ENCODE data around the gene CDK11B.

The CDK11B gene

GRCh38 chr1:1628754-1629429 is 29.9 kb downstream of the CDK11B start:
- H3K27ac Mint-ChIP-seq: no peak overlapping the region
- peaks cover 5% of the 10 kb centered on the region for H3K27me3 Mint-ChIP-seq
- DNase-seq: peak; percentile 72
- peaks cover 2% of the 10 kb centered on the region for H3K36me3 Mint-ChIP-seq (ENCODE audit: low read depth)
- H3K4me3 Mint-ChIP-seq: peak overlapping the region; percentile 25
- H3K9me3 Mint-ChIP-seq: no peaks in the 10 kb centered on the region
- peaks cover 4% of the 10 kb centered on the region for H3K4me1 Mint-ChIP-seq (ENCODE audit: low read depth)

GRCh38 chr1:1627829-1628753 is 30.7 kb downstream of the CDK11B start:
- Mint-ChIP-seq H3K4me3 (peak overlapping the region; percentile 25), H3K4me1 (ENCODE audit: low read depth) (peaks cover 4% of the 10 kb centered on the region), H3K27me3 (peaks cover 5% of the 10 kb centered on the region), H3K36me3 (ENCODE audit: low read depth) (peaks cover 2% of the 10 kb centered on the region), H3K27ac (no peak overlapping the region), H3K9me3 (no peaks in the 10 kb centered on the region)
- DNase-seq: no peak

DNA sequence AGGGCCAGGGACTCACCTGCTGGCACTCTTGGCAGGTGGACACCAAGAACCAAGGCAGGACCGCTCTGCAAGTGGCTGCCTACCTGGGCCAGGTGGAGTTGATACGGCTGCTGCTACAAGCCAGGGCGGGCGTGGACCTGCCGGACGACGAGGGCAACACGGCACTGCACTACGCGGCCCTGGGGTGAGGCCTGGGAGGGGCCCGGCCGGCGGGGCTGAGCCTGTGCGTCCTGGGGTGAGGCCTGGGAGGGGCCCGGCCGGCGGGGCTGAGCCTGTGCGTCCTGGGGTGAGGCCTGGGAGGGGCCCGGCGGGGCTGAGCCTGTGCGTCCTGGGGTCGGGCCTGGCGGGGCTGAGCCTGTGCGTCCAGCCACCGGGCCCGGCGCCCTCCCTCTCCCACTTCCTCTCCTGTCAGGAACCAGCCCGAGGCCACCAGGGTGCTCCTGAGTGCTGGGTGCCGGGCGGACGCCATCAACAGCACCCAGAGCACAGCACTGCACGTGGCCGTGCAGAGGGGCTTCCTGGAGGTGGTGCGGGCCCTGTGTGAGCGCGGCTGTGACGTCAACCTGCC is 31.5 kb downstream of the CDK11B start:
- Mint-ChIP-seq H3K27me3 (peaks cover 5% of the 10 kb centered on the region), H3K9me3 (no peaks in the 10 kb centered on the region), H3K4me3 (no peak overlapping the region), H3K36me3 (ENCODE audit: low read depth) (peaks cover 2% of the 10 kb centered on the region), H3K4me1 (ENCODE audit: low read depth) (peaks cover 4% of the 10 kb centered on the region), H3K27ac (no peak overlapping the region)
- DNase-seq: no peak

GRCh38 chr1:1626207-1627141 is 32.3 kb downstream of the CDK11B start:
- peak; percentile 30 for DNase-seq
- Mint-ChIP-seq H3K9me3 (no peaks in the 10 kb centered on the region), H3K27ac (no peak overlapping the region), H3K27me3 (peaks cover 3% of the 10 kb centered on the region), H3K36me3 (ENCODE audit: low read depth) (peaks cover 2% of the 10 kb centered on the region), H3K4me1 (ENCODE audit: low read depth) (peaks cover 3% of the 10 kb centered on the region), H3K4me3 (no peak overlapping the region)

DNA sequence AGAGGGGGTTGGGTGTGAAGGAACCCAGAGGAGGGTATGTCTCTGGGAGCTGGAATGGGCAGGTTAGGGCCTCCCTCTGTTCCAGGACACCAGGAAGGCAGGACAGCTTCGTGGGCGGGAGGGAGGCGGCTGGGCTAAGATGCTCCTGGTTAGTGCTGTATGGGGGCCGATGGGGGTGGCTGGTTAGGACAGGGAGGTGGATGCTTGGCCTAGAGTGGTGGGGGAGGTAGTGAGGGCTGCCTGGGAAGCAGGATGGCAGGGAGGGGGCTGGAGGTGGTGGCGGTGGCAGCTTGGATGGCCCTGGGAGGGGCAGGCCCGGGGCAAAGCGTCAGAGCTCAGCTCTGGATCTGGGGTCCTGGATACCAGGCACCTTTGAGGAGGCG is 33.0 kb downstream of the CDK11B start:
- Mint-ChIP-seq H3K4me1 (ENCODE audit: low read depth) (peaks cover 3% of the 10 kb centered on the region), H3K9me3 (no peaks in the 10 kb centered on the region), H3K36me3 (ENCODE audit: low read depth) (peaks cover 2% of the 10 kb centered on the region), H3K4me3 (no peak overlapping the region), H3K27me3 (peaks cover 3% of the 10 kb centered on the region), H3K27ac (no peak overlapping the region)
- no peak for DNase-seq

DNA sequence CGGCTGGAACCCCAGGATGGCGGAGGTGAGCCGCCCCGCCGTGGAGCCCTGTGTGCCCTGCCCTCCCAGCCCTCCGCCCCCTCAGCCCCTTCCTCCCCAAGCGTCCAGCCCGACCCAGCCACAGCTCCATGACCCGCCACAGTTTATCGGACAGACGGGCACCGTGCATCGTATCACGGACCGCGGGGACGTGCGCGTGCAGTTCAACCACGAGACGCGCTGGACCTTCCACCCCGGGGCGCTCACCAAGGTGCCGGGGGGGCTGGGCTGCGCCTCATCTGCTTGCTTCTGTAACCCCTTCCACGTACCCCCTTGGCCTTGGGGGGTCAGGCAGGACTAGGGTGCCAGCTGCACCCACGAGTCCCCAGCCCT is 33.4 kb downstream of the CDK11B start:
- H3K4me3 Mint-ChIP-seq: no peak overlapping the region

DNA sequence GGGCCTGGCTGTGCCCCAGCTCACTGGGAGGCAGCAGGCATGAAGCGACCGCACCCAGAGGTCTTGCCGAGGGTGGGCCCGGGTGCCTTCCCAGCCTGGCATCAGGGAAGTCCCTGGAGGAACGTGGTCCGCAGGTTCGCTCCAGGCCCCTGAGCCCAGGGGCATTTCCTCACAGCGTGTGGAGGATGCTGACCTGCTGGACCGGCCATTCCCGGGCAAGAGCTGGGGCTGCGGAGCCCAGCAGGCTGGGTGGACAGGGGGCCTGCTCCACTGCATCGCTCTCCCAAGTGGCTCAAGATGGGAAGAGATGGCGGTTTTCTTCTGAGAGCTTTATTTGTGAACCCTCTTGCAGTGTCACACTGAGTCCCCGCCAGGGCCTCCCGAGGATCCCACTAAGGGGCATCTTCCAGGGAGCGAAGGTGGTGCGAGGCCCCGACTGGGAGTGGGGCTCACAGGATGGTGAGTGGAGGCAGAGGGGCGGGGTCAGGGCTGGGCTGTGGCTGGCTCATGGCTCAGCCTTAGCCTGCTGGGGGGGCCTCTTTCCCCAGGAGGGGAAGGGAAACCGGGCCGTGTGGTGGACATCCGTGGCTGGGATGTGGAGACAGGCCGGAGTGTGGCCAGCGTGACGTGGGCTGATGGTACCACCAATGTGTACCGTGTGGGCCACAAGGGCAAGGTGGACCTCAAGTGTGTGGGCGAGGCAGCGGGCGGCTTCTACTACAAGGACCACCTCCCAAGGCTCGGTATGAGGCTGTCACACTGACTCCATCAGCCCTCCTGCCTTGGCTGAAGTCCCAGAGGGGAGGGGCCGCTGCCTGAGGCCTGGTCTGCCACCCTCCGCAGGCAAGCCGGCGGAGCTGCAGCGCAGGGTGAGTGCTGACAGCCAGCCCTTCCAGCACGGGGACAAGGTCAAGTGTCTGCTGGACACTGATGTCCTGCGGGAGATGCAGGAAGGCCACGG is 34.1 kb downstream of the CDK11B start:
- no peak overlapping the region for H3K4me3 Mint-ChIP-seq
- no peaks in the 10 kb centered on the region for H3K27me3 Mint-ChIP-seq
- H3K4me1 Mint-ChIP-seq (ENCODE audit: low read depth): no peaks in the 10 kb centered on the region
- peak; percentile 34 for DNase-seq
- no peaks in the 10 kb centered on the region for H3K9me3 Mint-ChIP-seq
- H3K36me3 Mint-ChIP-seq (ENCODE audit: low read depth): no peaks in the 10 kb centered on the region
- H3K27ac Mint-ChIP-seq: peak overlapping the region; percentile 4

More for the DNA sequence above, 33.4 kb downstream of the CDK11B start:
- peaks cover 2% of the 10 kb centered on the region for H3K36me3 Mint-ChIP-seq (ENCODE audit: low read depth)
- peak; percentile 29 for DNase-seq
- no peak overlapping the region for H3K27ac Mint-ChIP-seq
- peaks cover 3% of the 10 kb centered on the region for H3K27me3 Mint-ChIP-seq
- peaks cover 2% of the 10 kb centered on the region for H3K4me1 Mint-ChIP-seq (ENCODE audit: low read depth)
- no peaks in the 10 kb centered on the region for H3K9me3 Mint-ChIP-seq

DNA sequence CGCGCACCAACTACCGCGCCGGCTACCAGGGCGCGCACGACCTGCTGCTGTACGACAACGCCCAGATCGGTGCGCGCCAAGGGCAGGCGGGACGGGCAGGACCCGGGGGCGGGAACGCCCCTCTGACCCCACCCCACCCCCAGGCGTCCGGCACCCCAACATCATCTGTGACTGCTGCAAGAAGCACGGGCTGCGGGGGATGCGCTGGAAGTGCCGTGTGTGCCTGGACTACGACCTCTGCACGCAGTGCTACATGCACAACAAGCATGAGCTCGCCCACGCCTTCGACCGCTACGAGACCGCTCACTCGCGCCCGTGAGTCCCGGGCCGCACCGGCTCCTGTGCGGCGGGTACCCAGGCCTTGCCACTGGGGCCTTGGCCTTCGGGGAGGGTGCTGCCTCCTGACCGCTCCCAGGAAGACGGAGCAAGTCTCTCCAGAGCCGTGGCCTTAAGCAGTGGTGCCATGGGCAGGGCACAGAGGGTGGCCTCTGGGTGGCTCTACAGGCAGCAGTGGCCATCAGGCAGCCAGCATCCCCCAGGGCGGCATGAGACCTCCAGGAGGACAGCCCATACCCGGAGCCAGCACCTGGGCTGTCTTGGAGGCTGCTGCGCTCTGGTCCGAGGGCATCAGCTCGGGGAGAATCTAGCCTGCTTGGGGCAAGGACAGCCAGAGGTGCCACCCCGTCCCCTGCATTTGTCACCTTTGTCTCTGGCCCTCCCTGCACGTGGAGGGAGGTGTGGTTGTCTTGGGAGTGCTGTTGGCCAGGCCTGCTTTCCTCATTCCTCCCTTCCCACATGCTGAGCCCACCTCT is 35.0 kb downstream of the CDK11B start:
- Mint-ChIP-seq H3K36me3 (ENCODE audit: low read depth) (peaks cover under 1% of the 10 kb centered on the region), H3K9me3 (no peaks in the 10 kb centered on the region), H3K27me3 (no peaks in the 10 kb centered on the region), H3K27ac (peak overlapping the region; percentile 4), H3K4me3 (no peak overlapping the region), H3K4me1 (ENCODE audit: low read depth) (no peaks in the 10 kb centered on the region)
- DNase-seq: peak; percentile 28

GRCh38 chr1:1623181-1623630 is 35.6 kb downstream of the CDK11B start:
- Mint-ChIP-seq H3K4me1 (ENCODE audit: low read depth) (no peaks in the 10 kb centered on the region), H3K27me3 (no peaks in the 10 kb centered on the region), H3K27ac (no peak overlapping the region), H3K36me3 (ENCODE audit: low read depth) (peaks cover 2% of the 10 kb centered on the region), H3K9me3 (no peaks in the 10 kb centered on the region), H3K4me3 (no peak overlapping the region)
- DNase-seq: no peak

DNA sequence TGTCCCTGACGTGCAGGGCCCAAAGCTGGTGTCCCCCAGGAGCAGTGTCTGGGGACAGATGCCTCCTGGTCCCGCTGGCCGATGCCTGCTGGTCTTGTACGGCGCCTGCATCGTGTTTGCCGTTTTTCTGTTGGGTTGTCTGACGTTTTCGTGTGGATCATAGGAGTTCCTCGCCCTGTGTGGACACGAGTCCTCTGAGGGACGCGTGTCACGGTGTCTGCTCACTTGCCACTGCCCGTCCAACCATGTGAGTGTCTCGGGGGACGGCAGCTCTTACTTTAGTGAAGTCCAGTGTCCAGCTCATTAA is 36.1 kb downstream of the CDK11B start:
- peaks cover 6% of the 10 kb centered on the region for H3K36me3 Mint-ChIP-seq (ENCODE audit: low read depth)
- DNase-seq: no peak
- no peaks in the 10 kb centered on the region for H3K27me3 Mint-ChIP-seq
- H3K9me3 Mint-ChIP-seq: no peaks in the 10 kb centered on the region
- H3K4me3 Mint-ChIP-seq: no peak overlapping the region
- no peak overlapping the region for H3K27ac Mint-ChIP-seq
- peaks cover under 1% of the 10 kb centered on the region for H3K4me1 Mint-ChIP-seq (ENCODE audit: low read depth)

DNA sequence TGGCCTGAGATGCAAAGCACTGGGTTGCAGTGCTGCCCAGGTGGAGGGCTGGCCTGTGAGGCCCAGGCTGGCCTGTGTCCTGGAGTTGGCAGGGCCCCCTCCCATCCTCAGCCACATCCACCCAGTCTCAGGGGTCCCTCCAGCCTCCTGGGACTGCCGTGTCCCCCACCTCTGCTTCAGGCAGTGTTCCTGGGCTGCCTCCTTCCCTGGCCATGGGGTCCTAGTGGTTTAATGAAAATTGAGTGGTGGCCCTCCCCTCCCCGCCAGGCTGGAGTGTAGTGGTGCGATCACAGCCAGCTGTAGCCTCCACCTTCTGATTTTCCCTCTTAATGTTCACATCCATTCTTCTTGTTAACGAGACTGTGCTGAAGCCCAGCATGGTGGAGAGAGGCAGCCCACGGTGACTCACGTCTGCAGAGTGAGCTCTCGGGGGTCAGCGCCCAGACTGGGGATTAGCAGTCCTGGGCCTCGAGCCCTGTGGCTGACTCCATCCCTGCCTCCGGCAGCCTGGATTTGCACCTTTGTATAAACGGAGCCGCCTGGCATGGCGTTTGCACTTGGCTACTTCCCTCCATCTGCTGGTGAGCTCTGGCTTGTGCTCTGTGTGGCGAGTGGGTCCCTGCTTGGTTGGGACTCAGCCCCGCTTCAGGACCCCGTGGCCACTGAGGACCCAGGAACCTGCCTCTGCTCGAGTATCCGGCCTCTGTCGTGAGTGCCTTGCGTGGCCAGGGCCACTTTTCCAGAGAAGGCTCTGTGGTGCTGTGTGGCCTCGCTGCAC is 36.6 kb downstream of the CDK11B start:
- peaks cover 6% of the 10 kb centered on the region for H3K4me1 Mint-ChIP-seq (ENCODE audit: low read depth)
- no peaks in the 10 kb centered on the region for H3K9me3 Mint-ChIP-seq
- no peaks in the 10 kb centered on the region for H3K27me3 Mint-ChIP-seq
- no peak overlapping the region for H3K4me3 Mint-ChIP-seq
- peaks cover 10% of the 10 kb centered on the region for H3K36me3 Mint-ChIP-seq (ENCODE audit: low read depth)
- DNase-seq: no peak
- no peak overlapping the region for H3K27ac Mint-ChIP-seq

Measured in activated T-cell treated with anti-CD3 and anti-CD28 coated beads, Interleukin-2, amount 50 U/mL, for 24 hours (primary cell).